NT2/D1 (cell line): Measurements from ENCODE around the gene ATP1A4.

ENCODE experiments used
- DNase-seq: peaks from one replicate; pipeline ENCODE4 v3.0.0-alpha.2; 2011; ENCODE audit warnings: low read depth, low spot score
- H3K27me3 ChIP-seq: 2 replicates; pipeline ENCODE4 v1.6.0; 2011; ENCODE audit warnings: mild to moderate bottlenecking; ENCODE audit not compliant: insufficient read length, insufficient read depth
- H3K36me3 ChIP-seq: 2 replicates; pipeline ENCODE4 v1.6.1; 2011; ENCODE audit warnings: mild to moderate bottlenecking, low read length, mixed read lengths; ENCODE audit not compliant: insufficient read depth, insufficient read length
- H3K4me1 ChIP-seq: 2 replicates; pipeline ENCODE4 v1.5.1; 2011; ENCODE audit not compliant: insufficient read depth, insufficient read length
- H3K4me3 ChIP-seq: 2 replicates; pipeline ENCODE4 v1.5.1; 2011; ENCODE audit warnings: low read depth; ENCODE audit not compliant: insufficient read length
- H3K9ac ChIP-seq: 2 replicates; pipeline ENCODE4 v1.6.0; 2011; ENCODE audit warnings: low read depth; ENCODE audit not compliant: insufficient read length
- H3K9me3 ChIP-seq: 2 replicates; pipeline ENCODE4 v1.5.1; 2011; ENCODE audit warnings: mild to moderate bottlenecking, low read length; ENCODE audit not compliant: insufficient read depth
- SUZ12 ChIP-seq: IDR thresholded peaks from 2 replicates; pipeline ENCODE4 v1.6.1; 2011; ENCODE audit not compliant: insufficient read length, insufficient read depth; ENCODE audit errors: extremely low read depth
- YY1 ChIP-seq: IDR thresholded peaks from 2 replicates; pipeline ENCODE4 v1.6.1; 2011; ENCODE audit not compliant: insufficient read length, insufficient read depth
- ZNF274 ChIP-seq: IDR thresholded peaks from 2 replicates; pipeline ENCODE4 v1.6.1; 2011; ENCODE audit warnings: mild to moderate bottlenecking, low read depth, low read length

Gene ATP1A4

GRCh38 chr1:160196143-160196542, 44.7 kb downstream of the ATP1A4 start:
- TF ChIP-seq ZNF274 (no peak), SUZ12 (no peak), YY1 (no peak)
- Histone ChIP-seq H3K36me3 (no peaks in the 10 kb centered on the region), H3K9ac (no peak overlapping the region), H3K4me1 (peaks cover 15% of the 10 kb centered on the region), H3K4me3 (no peak overlapping the region), H3K9me3 (no peaks in the 10 kb centered on the region), H3K27me3 (peaks cover 2% of the 10 kb centered on the region)
- DNase-seq, result no peak

GRCh38 chr1:160197231-160197630, 45.8 kb downstream of the ATP1A4 start:
- TF ChIP-seq ZNF274 (no peak), YY1 (no peak), SUZ12 (no peak)
- Histone ChIP-seq H3K27me3 (peaks cover 3% of the 10 kb centered on the region), H3K9me3 (no peaks in the 10 kb centered on the region), H3K4me3 (no peak overlapping the region), H3K36me3 (no peaks in the 10 kb centered on the region), H3K4me1 (peaks cover 9% of the 10 kb centered on the region), H3K9ac (no peak overlapping the region)
- no peak for DNase-seq

- Histone ChIP-seq H3K4me3 (no peak overlapping the region), H3K4me1 (peaks cover 8% of the 10 kb centered on the region), H3K36me3 (peaks cover 3% of the 10 kb centered on the region), H3K9me3 (no peaks in the 10 kb centered on the region), H3K27me3 (peaks cover 3% of the 10 kb centered on the region), H3K9ac (no peak overlapping the region)
- TF ChIP-seq ZNF274 (no peak), YY1 (no peak), SUZ12 (no peak)
- no peak for DNase-seq
Observed at GRCh38 chr1:160200786-160201185, 49.4 kb downstream of the ATP1A4 start.

GRCh38 chr1:160204526-160205241, 53.3 kb downstream of the ATP1A4 start:
- peaks cover 39% of the 10 kb centered on the region for H3K36me3 ChIP-seq
- H3K9ac ChIP-seq, result peak overlapping the region; percentile 37
- H3K4me1 ChIP-seq, result peaks cover 26% of the 10 kb centered on the region
- no peak for DNase-seq
- TF ChIP-seq ZNF274, result no peak
- TF ChIP-seq YY1, result no peak
- TF ChIP-seq SUZ12, result no peak
- H3K9me3 ChIP-seq, result no peaks in the 10 kb centered on the region
- H3K27me3 ChIP-seq, result peaks cover 3% of the 10 kb centered on the region
- H3K4me3 ChIP-seq, result no peak overlapping the region

- Histone ChIP-seq H3K4me1 (peaks cover 34% of the 10 kb centered on the region), H3K9ac (peak within 1 kb of the TSS; percentile 99), H3K4me3 (peak within 1 kb of the TSS; percentile 98), H3K36me3 (peaks cover 47% of the 10 kb centered on the region), H3K9me3 (no peaks in the 10 kb centered on the region), H3K27me3 (peaks cover 3% of the 10 kb centered on the region)
- TF ChIP-seq ZNF274 (no peak), SUZ12 (no peak), YY1 (no peak)
- peak; percentile 68 for DNase-seq
Observed at GRCh38 chr1:160205242-160206035, 54.0 kb downstream of the ATP1A4 start, which contains the start of gene PEA15. TSS of gene PEA15 (plus strand) at chr1:160205384. CDS start at chr1:160211545, 6,161 bp downstream.

- Histone ChIP-seq H3K9ac (peak overlapping the region; percentile 99), H3K4me1 (peaks cover 38% of the 10 kb centered on the region), H3K4me3 (peak overlapping the region; percentile 98), H3K36me3 (peaks cover 53% of the 10 kb centered on the region), H3K9me3 (no peaks in the 10 kb centered on the region), H3K27me3 (peaks cover 2% of the 10 kb centered on the region)
- TF ChIP-seq ZNF274, result no peak
- TF ChIP-seq SUZ12, result no peak
- TF ChIP-seq YY1, result no peak
- DNase-seq, result no peak
Observed at GRCh38 chr1:160206036-160206389, 54.6 kb downstream of the ATP1A4 start.
